Astrocyte (in vitro differentiated cells and primary cell): ENCODE results near the gene GPHN.

ENCODE experiments used
- CTCF ChIP-seq: IDR thresholded peaks from 2 replicates; pipeline ENCODE4 v1.5.1; 2011; ENCODE audit warnings: low read depth, mild to moderate bottlenecking, inconsistent platforms, low read length, moderate library complexity; ENCODE audit not compliant: insufficient read depth
- EZH2 ChIP-seq: IDR thresholded peaks from 2 replicates; pipeline ENCODE4 v1.6.1; 2012; ENCODE audit warnings: mild to moderate bottlenecking, low read length, inconsistent platforms; ENCODE audit not compliant: insufficient read depth

GRCh38 chr14:66641861-66642635 is 134.1 kb downstream of the GPHN start:
- TF ChIP-seq CTCF, result no peak
- TF ChIP-seq EZH2, result no peak
